Activated CD4-positive, alpha-beta T cell treated with anti-CD3 and anti-CD28 coated beads, Interleukin-2, amount 50 U/mL, for 16 hours (primary cell): ENCODE data around the gene KDM2A.

ENCODE experiments used
- DNase-seq: peaks from one replicate; pipeline ENCODE4 v3.0.0-alpha.2; 2020

KDM2A gene

DNA sequence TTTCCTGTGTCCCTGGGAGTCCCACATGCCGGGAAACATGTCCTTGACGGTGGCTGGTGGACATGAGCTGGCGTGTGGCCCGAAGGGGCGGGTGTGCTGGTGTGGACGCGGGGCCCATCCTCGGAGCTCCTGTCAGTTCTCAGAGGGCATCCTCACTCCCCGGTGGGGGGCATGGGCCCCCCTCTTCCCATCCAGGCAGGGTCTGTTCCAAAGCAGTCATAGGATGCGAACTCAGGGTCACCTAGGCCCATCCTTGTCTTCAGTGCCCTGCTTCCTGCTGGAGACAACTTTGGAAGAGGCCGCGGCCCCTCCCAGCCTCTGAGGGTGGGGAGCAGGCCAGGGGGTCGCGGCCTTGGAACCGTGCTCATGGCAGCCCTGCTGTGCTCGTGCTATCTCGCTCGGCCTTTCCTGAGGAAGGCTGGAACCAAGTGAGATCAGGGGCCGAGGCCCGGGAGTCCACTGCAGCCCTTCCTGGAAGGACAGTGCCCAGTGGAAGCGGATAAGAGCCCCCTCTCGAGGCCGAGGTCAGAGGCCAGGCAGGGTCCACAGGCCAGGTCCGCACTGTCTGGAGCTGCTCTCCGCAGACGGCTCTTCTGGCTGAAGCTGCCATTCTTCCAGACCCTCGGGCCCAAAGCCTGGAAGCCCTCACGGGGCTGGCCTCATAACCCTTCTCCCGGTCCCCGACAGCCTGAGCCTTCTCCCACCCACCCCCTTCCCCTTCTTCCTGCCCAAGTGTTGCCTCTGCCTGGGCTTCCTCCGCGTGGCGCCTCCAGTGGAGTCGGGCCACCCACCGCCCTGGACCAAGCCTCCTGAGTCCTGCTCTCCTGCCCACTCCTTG, 155.9 kb downstream of the KDM2A start:
- DNase-seq, result no peak

DNA sequence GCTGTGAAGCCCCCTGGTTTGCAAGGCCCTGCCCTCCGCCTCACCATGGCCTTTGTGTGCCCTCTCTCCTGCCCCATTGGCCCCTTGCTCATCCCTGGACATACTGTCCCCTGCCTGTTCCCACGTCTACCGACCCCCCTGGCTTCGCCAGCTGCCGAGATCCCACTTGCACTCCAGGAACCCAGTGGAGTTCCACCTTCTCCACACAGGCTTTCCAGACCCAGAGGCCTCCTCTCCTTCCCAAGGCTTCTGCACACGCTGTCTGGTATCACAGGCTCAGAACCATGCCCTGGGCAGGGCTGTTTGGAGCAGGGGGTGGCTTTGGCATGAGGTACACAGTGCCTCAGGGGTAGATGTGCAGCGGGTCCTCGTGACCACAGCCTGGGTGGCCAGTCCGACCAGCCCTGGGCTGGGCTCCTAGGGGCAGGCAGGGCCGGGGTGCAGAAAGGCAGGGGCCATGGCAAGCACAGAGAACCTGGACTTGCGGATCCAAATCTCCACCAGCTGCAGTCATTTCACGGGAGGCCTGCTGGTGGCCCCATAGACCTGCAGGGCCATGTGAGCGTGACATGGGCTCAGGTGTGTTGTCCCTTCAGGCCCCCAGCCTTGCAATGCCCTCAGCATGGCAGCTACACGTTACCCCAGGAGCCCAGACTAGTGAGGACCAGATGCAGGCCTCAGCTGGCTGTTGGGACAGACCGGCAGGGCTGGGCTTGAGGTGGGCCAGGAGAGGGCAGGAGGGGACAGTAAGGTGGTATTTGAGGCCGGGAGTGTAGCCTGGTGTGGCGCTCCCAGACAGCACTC, 156.7 kb downstream of the KDM2A start:
- DNase-seq, result no peak

DNA sequence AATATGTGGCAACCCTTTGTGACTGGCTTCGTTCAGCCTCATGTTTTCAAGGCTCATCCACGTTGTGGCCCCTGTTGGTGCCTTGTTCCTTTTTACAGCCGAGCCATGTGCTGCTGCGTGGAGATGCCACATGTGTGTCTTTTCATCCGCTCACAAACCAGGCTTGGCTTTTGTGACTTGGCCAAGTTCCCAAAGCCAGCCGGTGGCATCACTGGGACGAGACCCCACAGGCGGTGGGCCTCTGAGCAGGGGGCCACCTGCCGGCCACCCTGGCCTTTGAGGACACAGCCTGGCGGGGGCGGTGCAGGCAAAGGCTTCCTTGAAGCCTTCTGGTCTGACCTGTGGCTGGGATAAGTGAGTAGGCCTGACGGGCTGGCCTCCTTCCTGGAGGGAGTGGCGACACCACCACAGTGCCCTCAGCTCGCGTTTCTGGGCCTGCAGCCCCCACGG, 157.7 kb downstream of the KDM2A start:
- peak; percentile 73 for DNase-seq

DNA sequence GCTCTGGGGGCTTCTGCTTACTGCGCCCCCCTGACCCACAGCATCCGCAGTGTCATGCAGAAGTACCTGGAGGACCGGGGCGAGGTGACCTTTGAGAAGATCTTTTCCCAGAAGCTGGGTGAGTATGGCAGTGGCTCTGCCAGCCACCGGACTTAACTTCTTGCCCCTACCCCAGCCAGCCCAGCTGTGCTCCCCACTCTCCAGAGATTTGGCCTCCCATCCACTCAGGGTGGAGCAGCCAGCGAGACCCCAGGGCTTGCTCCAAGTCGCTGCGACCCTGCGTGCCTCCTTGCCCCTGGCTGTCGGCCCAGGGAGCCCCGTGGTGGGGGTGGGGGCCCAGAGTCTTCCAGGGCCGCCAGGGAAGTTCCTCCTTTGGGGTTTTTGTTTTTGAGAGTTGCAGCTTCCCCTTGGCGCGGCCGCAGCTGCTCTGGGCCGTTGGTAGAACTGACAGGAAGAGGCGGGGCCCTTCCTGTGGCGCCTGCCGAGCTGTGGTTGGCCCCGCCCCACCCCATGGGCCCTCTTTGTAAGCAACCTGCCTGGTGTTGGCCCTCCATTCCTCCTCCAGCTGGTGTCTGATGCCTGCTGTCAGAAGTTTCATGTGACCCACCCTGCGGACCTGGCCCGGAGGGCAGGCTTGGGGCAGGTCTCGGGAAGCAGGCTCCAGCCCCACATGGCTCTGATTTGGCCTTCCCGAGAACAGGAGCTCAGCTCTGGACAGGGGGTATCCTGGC, 158.3 kb downstream of the KDM2A start:
- DNase-seq, result peak; percentile 96

DNA sequence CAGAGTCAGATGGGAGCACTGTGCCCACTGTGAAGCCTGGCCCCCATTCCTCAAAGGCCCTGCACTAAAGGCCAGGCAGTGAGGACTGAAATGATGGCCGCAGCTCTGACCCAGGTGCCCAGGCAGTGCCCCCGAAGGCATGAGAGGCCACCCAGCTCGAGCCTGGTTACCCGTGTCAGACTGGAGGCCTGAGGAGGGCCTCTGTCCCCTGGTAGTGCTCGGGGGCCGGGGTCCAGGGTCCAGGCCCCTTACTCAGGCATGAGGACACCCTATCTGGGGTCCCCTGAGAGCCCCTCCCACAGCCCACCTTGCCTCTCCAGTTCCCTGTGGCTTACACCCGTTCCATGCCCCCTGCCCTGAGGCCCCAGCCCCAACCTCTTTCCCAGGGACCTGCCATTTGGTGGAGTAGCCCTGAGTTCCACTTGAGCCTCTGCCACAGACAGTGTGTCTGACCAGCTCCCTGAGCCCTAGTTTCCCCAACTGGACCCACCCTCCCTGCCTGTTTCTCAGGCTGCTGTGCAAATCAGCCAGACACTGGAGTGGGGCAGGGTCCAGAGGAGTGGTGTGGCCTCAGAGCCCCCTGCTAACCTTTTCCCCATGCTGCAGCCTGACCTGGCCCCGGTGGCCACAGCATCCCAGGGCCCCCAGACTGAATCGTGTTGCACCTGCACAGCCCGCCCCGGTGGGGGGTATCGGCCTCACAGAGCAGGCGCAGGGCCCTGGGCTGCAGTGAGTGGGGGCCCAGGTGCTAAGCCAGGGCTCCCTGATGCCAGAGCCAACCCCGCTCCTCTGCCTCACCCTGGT, 159.3 kb downstream of the KDM2A start:
- DNase-seq, result no peak

DNA sequence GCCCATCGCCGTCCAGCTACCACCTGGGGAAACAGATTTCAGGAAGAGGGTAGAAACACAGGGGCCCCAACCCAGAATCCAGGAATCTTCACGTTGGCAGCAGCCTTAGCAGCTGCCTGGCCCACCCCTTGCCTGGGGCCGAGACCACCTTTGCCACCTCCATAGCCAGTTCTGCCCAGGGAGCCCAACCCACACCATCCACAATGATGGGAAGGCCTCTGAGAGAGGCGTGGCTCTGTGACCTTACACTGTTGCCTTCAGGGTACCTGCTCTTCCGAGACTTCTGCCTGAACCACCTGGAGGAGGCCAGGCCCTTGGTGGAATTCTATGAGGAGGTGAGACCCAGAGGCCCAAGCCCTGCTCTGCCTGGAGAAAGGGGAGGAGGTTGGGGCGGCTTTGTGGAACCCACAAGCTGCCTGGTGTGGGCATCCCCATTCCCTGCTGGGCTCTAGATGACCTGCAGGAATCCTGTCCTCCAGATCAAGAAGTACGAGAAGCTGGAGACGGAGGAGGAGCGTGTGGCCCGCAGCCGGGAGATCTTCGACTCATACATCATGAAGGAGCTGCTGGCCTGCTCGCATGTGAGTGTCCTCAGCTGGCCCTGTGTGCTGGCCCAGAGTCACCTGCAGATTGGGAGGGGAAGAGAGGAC, 160.0 kb downstream of the KDM2A start:
- no peak for DNase-seq

DNA sequence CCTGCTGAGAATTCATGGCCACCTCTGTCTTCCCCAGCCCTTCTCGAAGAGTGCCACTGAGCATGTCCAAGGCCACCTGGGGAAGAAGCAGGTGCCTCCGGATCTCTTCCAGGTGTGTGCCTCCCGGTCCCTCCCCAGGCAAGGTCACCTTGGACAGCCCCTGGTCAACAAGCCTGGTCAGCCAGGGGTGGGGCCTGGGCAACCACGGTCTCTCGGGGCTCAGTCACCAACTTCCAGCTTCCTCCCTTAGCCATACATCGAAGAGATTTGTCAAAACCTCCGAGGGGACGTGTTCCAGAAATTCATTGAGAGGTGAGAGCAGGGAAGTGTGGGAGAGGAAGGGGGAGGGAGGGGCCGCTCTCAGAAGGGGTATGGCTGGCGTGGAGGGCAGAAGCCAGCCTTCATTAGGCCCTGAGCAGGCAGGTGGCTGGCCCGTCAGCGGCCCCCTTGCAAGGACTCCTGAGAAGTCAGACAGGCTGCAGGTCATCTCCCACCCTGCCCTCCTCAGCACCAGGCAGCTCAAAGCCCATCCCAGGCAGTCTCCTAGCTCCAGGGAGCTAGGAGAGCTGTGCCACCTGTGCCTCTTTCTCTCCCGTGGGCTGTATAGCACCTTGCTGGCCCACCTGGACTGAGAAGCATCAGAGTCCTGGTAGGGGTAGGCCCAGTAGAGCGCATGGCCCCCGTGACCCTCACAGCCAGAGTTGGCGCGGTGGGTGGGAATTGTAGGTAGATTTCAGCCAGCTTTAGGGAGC, 160.7 kb downstream of the KDM2A start:
- no peak for DNase-seq

DNA sequence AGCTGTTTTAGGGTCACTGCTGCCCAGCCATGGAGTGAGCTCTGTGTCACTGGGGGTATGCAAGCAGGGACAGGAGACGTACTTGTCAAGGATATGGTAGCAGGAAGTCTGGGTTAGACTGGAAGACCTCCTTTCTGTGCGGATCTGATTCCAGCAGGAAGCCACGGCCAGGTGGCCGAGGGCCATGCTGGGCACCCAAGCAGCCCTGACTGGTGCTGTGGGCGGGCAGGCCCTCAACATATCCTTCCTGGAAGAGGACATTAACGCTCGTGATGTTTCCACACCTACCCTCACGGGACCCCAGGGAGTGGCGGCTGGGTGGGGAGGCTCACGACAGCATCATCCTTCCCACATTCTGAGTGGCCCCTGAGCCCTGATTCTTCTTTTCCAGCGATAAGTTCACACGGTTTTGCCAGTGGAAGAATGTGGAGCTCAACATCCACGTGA, 161.3 kb downstream of the KDM2A start:
- no peak for DNase-seq

DNA sequence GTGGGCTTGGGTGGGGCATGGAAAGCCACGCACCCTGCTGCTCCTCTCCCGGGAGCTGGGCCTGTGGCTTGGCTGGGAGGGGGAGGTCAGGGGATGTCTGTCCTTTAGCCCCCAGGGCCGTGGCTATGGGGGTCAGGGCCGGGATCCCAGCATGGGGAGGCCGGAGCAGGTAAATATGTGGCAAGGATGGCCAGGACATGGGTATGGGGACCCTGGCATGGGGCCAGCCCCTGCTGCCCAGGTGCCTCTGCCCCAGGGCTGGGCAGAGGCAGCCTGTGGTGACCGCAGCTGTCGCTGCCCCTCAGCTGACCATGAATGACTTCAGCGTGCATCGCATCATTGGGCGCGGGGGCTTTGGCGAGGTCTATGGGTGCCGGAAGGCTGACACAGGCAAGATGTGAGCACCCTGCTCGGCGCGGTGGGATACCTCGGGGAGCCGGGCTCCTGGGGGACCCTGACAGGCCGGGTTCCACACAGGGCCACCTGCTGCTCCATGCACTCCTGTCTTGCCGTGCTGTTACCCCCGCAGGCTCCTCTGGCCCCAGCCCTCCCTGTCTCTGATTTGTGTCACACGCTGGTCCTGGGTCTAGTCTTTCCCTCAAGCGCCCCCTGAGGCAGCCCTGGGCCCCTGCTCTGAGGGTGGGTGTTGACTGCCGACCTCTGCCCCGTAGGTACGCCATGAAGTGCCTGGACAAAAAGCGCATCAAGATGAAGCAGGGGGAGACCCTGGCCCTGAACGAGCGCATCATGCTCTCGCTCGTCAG, 161.9 kb downstream of the KDM2A start:
- no peak for DNase-seq

DNA sequence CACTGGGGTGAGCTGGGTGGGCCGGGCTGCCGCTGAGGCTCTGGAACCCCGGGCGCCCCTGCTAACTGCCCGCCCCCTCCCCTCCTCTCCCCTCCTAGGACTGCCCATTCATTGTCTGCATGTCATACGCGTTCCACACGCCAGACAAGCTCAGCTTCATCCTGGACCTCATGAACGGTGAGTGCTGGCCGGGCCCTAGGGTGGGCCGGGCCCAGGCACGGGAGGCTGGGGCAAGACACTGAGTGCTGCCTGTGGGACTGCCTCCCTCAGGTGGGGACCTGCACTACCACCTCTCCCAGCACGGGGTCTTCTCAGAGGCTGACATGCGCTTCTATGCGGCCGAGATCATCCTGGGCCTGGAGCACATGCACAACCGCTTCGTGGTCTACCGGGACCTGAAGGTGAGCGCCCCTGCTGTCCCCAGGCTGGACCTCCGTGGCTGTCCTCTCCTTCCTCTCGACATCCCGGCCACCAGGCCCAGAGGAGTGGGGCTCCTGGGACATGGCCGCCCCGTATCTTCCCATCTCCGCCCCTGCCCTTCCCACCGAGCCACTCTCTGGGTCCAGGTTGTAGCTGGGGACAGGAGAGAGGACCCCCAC, 162.6 kb downstream of the KDM2A start:
- no peak for DNase-seq

DNA sequence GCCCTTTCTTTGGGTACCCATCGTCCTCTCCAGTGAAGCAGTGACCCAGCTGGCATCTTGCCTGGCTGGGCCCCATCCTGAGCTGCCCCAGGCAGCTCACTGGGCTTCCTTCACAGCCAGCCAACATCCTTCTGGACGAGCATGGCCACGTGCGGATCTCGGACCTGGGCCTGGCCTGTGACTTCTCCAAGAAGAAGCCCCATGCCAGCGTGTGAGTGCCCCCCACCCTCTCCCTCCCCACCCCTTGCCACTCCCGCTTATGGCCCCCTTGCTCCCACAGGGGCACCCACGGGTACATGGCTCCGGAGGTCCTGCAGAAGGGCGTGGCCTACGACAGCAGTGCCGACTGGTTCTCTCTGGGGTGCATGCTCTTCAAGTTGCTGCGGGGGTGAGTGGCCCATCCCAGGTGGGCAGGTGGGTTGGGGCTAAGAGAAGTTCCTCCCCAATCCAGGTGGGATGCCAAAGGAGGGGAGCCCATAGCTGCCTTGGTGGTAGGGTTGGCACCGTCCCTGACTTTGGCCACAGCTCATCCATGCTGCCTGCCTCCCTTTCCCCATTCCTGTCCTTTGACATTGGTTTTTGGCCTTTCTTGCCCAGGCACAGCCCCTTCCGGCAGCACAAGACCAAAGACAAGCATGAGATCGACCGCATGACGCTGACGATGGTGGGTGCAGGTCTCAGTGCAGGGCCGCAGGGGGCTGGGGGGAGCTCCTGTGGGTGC, 163.3 kb downstream of the KDM2A start:
- no peak for DNase-seq

DNA sequence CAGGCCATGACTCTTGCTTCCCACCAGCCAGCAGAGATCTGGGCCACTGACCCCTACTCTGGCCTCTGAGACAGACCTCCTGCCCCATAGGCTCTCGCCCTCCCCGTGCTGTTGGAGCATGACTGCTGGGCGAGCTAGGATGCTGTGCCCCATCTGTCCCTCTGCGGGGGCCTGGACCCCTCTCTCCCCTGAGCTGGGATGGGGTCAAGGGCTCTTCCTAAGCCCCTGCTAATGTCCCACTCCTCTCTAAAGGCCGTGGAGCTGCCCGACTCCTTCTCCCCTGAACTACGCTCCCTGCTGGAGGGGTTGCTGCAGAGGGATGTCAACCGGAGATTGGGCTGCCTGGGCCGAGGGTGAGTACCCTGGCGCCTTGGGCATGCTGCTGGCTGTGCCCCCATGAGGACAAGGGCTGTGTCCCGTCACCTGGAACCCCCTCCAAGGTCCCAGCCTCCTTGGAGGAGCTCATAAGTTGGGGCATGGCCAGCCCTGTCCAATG, 163.9 kb downstream of the KDM2A start:
- no peak for DNase-seq

DNA sequence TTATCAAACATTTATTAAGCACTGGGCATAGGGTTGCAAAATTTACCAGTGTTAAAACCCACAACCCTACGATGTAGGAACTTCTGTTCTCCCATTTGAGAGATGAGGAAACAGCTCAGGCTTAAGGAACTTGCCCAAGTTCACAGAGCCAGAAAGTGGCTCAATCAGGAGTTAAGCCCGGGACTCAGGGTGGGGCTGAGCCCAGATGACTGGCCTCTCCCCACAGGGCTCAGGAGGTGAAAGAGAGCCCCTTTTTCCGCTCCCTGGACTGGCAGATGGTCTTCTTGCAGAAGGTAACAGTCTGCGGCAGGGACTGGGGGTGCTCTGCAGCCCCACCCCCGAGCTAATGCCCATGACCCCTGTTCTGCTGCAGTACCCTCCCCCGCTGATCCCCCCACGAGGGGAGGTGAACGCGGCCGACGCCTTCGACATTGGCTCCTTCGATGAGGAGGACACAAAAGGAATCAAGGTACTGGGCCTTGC, 164.5 kb downstream of the KDM2A start:
- no peak for DNase-seq

DNA sequence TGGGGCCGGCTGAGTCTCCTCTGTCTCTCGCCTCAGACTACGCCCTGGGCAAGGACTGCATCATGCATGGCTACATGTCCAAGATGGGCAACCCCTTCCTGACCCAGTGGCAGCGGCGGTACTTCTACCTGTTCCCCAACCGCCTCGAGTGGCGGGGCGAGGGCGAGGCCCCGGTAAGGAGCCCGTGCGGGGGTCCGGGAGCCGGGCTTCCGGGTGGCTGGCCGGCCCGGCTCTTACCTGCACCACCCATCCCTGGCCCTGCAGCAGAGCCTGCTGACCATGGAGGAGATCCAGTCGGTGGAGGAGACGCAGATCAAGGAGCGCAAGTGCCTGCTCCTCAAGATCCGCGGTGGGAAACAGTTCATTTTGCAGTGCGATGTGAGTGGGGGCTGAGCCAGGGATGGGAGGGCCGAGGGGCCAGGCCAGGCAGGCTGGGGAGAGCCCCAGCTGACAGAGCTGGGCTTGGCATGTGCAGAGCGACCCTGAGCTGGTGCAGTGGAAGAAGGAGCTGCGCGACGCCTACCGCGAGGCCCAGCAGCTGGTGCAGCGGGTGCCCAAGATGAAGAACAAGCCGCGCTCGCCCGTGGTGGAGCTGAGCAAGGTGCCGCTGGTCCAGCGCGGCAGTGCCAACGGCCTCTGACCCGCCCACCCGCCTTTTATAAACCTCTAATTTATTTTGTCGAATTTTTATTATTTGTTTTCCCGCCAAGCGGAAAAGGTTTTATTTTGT, 165.9 kb downstream of the KDM2A start:
- no peak for DNase-seq

DNA sequence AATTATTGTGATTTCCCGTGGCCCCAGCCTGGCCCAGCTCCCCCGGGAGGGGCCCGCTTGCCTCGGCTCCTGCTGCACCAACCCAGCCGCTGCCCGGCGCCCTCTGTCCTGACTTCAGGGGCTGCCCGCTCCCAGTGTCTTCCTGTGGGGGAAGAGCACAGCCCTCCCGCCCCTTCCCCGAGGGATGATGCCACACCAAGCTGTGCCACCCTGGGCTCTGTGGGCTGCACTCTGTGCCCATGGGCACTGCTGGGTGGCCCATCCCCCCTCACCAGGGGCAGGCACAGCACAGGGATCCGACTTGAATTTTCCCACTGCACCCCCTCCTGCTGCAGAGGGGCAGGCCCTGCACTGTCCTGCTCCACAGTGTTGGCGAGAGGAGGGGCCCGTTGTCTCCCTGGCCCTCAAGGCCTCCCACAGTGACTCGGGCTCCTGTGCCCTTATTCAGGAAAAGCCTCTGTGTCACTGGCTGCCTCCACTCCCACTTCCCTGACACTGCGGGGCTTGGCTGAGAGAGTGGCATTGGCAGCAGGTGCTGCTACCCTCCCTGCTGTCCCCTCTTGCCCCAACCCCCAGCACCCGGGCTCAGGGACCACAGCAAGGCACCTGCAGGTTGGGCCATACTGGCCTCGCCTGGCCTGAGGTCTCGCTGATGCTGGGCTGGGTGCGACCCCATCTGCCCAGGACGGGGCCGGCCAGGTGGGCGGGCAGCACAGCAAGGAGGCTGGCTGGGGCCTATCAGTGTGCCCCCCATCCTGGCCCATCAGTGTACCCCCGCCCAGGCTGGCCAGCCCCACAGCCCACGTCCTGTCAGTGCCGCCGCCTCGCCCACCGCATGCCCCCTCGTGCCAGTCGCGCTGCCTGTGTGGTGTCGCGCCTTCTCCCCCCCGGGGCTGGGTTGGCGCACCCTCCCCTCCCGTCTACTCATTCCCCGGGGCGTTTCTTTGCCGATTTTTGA, 166.8 kb downstream of the KDM2A start:
- DNase-seq, result no peak

DNA sequence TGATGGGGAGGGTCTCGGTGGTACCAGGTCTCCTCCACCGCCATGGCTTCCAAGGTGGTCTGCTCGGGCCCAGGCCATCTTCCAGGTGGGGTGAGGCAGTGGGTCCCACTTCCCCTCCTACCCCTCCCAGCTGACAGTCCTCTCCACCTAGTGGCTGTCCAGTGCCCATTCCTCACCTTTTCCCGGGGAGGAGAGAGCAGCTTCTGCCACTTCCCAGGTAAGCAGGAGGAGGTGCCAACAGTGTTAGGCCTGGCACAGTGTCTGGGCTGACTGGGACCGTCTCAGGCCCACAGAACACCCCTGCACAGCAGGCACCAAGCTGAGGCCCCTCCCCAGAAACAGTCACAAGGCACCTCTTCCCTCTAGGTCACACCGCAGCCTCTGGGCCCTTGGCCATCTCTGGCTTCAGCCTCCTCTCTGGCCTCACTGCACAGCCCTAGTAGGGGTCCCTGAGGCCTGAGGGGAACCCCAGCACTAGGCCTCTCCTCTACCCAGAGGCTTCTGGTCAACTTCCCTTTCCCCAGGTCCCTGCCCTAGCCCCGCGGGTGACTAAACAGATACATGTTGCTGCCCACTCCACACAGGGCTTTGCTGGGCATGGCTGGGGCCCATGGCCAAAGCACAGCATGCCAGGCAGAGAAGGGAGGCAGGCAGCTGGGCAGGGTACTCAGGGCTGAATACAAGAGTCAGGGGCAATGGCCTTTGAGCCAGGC, 167.7 kb downstream of the KDM2A start:
- DNase-seq, result no peak
